ENCODE results near the gene PRR29.
"Not testable (repeated sequence)": the region's sequence is repeated elsewhere in the genome, so short reads cannot be mapped to it uniquely, and the experiment has no call there.

PRR29 gene

DNA sequence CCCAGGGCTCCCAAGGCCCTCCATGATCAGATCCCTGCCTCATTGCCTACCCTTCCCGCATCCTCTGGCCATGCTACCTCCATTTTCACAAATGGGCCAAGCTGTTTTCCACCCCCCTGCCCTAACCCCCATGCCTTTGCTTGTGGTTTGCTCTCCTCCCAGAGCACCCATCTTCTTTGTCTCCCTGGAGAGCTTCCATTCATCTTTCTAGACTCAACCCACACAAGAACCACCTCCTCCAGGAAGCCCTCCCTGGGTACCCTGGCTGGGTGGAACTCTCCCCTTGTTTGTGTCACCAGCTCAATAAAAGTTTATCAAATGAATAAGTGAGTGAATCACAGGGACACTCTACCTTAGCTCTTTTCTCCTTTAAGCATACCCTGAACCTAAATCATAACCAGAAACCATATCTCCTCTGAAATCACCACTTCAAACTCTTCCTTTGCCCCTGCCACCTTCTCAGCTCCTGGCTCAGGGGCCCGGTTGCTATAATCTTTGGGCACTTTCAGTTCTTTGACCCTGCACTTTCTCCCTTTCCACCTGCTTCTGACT is 22.5 kb upstream of the PRR29 start:
- DNase-seq, result no peak

DNA sequence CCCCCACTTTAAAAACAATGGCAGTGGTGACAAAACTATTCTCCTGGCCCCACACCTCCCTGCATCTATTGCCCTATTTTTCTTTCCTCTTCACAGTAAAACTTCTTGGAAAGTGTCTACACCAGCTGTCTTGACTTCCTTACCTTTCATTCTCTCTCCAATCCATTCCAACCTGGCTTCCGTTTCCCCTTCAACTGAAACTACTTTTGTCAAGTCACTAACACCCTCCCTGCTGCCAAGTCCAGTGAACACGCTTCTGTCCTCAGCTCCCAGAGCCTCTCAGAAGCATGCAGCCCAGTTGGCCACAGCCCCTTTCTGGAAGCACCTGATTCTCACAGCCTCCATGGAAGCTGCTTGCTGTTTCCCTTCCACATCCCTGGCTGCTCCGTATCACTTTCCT is 21.4 kb upstream of the PRR29 start:
- DNase-seq, result no peak

DNA sequence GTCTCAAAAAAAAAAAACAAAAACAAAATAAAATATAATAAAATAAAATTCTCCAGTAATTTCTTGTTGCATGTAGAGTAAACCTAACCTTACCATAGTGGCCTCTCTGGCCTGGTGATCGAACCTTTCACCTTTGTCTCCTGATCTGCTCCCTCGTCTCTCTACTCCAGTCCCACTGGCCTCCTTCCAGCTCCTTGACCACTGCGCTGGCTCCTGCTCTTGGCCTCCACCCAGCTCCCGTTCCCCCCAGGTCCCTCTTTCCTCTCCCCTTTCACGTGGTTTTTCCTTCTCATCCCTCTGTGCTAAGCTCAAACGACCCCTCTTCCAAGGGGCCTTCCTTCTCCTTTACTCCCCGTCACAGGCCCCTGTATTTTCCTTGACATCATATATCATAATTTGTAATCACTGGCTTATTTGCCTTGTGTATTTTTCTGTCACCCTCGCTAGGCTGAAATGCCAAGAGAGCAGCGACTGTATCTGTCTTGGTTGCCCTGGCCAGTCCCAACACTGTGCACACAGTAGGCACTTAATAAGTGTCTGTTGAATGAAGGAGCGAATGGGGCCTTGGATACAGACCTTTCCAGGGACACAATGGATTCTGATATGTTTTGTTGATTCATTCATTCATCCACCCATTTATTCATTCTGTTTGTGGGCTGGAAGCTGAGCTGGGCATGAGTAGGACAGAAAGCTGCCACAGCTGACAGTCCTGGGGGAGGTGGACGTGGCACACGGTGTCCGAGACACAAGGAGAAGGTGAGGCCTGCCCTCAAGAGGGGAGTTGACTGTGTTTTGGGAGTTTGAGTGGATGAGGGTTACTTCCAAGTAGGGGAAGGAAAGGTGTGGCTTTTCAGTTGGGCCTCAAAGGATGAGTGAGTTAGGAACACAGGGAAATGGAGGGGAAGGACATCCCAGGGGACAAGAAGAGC is 19.6 kb upstream of the PRR29 start:
- DNase-seq, result no peak

DNA sequence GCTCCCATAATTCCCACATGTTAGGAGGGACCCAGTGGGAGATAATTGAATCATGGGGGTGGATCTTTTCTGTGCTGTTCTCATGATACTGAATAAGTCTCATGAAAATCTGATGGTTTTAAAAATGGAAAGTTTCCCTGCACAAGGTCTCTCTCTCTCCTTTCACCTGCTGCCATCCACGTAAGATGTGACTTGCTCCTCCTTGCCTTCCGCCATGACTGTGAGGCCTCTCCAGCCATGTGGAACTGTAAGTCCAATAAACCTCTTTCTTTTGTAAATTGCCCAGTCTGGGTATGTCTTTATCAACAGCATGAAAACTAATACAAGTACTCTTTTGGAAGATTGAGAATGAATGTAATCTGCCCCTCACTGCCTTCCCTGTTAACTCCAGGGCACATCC is 15.5 kb upstream of the PRR29 start:
- not testable (repeated sequence) for DNase-seq

DNA sequence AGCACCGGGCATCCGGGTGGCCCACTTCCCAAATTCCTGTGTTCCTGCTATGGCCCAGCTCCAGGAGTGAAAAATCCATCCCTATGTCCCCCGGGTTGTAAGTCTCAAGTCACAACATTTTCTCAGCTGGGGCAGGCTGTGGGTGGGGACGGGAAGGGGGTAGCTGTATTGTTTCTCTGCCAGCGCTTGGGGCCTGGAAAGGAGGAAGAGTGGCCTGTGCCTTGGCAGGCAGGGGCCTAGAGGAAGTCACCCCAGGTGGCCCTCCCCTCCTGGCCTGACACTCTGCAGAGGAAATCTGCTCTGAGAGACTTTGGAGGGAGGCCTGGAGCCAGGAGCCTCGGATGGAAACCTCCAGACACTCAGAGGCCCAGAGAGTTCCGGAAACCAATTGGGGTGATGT is 14.8 kb upstream of the PRR29 start:
- DNase-seq, result peak; percentile 71

DNA sequence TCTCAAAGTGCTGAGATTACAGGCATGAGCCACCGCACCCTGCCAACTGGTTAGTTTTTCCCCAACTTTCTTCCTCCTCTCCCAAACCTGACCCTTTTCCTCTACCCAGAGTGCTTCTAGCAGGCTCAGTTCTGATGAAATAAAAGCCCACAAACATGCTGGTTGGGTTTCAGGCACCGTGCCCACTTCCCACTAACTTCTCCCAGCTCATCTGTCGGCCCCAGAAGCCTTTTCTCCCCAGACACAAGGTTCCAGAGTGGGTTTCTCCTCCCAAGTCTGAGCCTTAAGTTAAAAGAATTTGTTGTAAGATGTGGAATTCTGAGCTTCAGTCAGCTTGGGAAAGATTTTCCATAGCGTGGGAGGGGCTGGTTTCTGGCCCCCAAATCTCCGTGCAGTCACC is 13.9 kb upstream of the PRR29 start:
- no peak for DNase-seq

DNA sequence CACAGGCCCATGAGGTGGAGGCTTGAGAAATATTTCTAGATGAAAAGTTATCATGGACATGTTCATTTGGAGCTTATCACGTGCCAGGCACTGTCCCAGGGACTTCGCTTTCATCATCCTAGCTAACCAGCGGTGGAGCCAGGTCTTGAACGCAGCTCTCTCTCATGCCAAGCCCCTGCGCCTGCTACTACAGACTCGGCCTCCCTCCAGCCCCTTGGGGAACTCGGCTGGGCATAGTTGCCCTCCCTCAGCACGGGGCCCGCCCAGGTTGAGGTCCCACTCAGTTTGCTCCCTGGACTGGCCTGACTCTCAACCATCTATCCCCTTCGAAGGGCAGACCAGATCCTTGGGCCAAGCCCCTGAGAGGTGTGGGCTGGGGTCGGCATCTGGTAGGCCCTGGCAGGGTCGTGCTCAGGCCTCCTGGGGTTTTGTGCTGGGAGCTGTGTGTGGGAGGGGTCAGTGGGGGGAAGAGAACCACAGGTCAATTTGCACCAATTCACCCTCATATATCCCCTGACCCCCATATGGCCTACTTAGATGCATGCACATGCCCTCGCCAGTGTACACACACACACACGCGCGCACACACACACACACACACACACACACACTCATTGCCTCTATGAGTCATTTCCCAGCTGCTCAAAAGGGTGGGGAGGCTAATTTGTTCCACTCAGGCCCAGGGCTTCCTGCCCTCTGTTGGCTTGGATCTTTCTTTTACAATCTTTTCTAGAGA is 13.3 kb upstream of the PRR29 start:
- peak; percentile 83 for DNase-seq

DNA sequence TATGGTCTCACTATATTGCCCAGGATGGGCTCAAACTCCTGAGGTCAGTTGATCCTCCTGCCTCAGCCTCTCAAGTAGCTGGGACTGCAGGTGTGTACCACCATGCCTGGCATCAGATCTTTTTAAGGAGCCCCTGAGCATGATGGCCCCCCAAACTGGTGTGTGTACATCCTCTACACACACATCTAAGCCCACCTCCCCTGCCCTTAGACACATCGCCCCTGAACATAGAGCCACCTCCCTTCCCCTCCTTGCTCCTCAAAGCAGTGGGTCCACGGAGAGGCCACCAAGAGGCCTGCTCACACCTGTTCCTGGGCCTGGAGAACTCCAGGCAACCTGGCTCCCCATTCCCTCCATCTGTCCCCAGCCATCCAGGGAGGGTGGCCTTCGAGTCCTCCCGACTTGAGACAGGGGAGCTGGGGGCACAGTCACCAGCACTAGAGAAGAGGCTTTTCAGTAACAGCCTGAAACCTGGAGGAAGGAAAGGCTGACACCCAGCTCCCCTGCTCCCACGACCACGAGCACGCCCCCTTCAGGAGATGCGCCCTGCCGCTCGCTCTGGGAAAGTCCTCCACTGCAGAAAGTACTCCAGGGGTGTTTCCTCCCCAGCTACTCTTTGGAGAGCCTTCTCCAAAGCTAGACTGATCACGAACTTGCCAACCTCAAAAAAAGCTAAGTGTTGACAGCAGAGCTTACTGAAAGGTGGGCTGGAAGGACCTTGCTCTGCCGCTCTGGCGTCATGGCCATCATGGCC is 12.6 kb upstream of the PRR29 start:
- DNase-seq, result no peak

DNA sequence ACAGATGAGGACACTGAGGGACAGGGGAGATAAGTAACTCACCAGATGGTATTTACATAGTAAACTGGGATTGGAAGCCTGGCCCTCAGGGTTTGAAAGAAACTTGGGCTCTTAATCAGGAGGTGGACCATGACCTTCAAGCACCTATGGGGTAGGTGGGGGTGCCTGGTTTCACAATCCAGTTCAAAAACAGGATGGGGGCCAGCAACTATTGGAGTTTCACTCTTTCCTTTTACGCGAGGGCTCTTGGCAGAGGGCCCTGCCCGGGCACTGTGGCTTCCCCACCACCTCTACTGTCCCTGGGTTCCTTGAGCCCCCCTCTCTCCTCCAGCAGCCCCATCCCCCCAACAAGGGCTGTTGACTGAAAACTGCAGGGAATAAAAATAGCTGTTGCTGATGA is 11.3 kb upstream of the PRR29 start:
- no peak for DNase-seq

DNA sequence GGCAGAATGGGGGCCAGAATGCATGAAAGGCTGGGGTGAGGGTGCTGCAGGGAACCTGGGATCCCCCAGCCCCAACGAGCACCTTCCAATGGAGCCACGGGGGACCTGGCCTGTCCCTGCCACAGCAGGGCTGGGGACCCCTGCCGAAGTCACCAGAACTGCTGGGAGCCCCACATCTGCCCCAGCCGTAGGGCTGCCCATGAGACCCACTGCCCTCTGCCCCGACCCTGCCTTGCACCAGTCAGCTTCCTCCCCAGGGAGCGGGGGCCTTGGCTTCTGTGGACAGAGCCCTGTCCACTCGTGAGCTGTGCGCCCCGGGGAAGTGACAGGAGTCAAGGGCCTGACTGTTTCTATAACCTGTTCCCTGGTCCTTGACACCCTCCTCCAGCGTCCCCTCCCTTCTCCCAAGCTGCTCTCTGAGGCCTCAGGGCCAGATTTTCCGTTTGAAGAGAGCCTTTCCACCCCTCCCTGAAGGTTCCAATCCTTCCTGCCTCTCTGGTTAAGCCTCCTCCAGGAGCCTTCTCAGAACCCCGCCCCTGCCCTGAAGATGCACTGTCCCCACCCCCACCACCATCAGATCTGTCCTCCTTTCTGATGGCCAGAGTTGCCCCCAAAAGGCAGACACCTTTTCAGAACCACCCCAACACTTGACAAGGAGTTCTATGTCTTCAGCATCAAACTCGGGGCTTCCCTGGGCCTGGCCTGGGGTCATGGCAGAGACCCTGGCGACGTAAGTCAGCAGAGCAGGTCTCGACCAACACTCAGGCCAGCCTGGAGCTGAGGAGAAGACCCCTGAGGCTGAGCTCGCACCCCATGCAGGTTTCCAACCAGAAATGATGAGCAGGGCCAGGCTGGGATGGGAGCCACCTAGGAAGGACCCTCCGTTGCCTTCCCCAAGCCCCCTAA is 10.7 kb upstream of the PRR29 start:
- DNase-seq, result peak; percentile 14

DNA sequence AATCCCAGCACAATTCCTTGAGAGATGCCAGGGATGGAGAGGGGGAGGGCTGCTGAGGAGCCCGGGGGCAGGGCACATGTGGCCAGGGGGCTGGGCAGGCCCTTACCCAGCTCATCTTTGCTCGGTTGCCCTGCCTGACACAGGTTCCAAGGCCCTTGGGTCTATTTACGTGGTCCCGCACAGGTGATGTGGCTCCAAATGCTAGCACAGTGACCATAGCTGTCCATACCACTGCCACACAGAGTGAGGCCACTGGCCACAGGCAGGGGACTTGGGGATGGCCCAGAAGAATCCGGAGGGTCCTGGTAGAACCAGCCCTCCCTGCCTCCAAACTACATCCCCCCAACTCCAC is 10.0 kb upstream of the PRR29 start:
- DNase-seq, result no peak

DNA sequence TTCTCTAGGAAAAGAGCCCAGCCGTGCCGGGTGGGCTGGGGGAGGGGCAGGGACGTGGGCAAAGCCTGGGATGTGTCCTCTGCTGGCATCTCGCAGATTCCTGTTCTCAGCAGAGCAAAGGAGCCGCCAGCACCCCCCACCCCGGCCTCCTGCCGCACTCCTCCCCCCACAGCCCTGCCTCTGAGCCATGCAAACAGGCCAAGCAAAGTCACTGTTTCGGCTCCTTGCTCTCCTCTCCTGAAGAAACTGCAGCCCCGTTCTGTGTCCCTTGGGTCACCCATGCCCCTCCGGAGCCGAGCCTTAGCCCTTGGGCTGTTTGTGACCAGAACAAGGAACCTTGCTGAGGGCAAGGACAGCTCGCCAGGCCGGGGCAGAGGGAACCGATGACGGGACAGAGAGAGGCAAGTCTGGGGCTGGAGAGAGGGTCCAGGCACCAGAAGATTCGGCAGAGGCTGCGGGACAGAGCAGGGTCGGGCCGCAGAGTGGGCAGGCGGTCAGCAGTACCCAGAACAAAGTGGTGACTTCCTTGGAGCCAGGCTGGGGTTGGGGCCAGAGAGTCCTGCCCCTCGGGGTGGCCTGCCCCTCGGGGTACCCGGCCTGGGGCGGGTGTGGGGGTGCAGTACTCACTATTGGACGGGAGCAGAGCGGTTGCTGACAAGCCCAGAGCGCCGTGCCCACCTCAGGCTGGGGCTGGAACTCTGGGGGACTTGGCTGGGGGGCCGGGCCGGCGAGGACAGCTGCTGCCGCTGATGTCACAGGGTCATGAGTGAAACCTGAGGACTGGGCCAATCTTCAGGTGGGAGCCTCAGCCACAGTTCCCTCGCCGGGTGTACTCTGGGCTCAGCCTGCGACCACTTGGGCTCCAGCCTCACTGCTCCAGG is 9.2 kb upstream of the PRR29 start:
- DNase-seq, result peak; percentile 82

DNA sequence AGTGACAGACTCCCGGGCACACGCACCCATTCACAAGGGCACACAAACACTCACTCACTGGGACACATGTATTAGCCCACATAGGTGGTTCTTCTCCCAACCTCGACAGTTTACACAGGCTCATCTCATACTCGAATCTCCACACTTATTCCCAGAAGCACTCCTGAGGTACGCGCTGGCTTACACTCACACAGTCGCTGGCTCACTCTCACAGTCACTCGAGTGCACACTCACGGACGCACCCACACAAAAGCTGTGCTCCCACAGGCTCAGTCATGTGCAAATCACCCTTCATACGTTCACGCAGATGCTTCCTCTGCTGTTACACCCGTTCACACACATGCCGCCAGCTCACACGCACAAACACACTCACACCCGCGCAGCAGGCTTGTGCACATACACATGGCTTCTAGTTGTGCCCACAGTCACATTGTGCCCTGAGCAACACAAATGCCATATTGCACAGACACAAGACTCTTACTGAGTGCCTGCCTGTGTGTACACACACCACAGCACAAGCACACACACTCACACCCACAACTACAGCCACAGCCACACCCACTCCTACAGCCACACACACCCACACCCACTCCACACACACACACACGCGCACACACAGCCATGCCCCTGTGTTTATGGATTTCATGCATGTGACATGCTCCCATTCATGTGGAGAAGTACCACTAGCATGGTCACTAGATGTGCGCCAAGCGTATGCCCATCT is 8.4 kb upstream of the PRR29 start:
- no peak for DNase-seq

DNA sequence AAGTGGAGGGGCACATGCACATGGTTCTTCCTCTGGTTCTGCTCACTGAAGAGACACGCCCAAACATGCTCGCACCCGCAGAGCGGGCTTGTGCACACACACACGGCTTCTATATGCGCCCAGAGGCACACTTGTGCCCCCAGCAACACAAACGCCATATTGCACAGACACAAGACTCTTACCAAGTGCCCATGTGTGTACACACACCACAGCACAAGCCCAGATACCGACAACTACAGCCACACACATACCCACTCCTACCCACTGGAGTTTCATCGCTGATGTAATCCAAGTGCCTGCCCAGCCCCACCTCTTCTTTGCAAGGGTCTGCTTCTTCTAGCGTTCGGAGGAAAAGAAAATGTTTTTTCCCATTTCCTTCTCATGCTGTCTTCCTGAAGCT is 6.5 kb upstream of the PRR29 start:
- no peak for DNase-seq

DNA sequence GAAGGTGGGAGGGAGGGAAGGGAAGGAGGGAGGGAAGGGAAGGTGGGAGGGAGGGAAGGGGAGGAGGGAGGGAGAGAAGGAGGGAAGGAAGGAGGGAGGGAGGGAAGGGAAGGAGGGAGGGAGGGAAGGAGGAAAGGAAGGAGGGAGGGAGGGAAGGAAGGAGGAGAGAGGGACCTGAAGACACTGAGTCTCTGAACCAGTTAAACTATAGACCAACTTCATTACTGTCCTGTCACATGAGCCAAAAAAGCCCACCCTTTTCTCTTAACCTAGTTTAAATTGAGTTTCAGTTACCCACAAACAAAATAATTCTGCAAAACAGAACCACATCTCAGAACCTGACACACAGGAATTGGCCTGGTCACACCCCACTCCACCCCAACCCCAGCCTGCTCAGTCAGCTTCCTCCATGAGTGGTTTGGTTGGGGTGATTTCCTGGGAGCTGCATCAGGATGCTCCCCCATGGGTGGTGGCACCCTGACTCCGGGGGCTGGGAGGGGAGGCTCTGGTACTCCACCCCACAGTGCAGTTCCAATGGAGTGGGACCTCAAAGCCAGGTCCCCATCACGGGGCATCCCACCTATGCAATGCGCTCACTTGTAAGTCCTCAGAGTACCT is 4.7 kb upstream of the PRR29 start:
- DNase-seq, result no peak

DNA sequence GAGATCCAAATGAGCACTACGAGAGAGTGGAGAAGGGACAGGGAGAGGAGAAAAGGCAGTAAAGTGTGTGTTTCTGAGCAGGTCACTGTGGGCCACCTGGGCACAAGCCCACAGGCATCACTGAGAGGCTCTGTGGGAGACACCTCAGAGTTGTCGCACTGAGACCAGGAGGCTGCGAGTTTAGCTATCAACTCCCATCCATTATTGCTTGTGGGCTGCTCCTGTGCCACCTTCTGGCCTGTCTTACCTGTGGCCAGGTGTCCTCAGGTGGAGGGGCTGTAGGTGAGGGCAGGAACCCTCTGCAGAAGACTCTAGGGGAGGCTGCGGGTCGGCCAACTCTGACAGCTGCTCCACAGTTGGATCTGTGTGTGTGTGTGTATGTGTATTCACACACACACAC is 2.5 kb upstream of the PRR29 start:
- DNase-seq, result no peak

DNA sequence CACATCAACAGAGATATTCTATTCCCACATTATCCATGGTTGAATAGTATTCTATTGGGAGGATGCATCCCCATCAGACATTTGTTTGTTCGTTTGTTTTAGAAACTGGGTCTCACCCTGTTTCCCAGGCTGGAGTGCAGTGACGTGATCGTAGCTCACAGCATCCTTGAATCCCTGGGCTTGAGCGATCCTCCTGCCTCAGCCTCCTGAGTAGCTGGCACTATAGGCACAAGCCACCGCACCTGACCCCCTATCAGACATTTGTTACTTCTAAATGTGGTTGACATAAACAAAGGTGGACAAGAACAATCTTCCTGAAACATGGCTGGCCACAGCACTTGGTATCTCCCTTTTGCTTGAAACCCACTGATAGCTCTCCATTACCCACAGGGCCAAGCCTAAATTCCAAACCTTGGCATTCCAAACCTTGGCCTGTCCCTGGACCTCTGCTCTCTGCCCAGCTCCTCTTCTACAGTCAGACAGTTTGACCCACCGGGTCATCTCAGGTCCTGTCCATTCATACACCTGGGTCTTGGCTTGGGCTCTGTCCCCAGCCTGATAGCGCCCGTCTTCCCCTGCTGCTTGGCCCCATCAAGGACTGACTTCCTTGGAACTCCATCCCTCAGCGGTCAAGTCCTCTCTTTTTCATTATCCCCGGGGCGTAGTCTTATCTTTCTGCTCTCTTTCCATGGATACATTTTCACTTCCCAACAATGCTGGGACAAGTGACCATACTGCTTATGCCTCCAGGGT is 1.5 kb upstream of the PRR29 start:
- no peak for DNase-seq

DNA sequence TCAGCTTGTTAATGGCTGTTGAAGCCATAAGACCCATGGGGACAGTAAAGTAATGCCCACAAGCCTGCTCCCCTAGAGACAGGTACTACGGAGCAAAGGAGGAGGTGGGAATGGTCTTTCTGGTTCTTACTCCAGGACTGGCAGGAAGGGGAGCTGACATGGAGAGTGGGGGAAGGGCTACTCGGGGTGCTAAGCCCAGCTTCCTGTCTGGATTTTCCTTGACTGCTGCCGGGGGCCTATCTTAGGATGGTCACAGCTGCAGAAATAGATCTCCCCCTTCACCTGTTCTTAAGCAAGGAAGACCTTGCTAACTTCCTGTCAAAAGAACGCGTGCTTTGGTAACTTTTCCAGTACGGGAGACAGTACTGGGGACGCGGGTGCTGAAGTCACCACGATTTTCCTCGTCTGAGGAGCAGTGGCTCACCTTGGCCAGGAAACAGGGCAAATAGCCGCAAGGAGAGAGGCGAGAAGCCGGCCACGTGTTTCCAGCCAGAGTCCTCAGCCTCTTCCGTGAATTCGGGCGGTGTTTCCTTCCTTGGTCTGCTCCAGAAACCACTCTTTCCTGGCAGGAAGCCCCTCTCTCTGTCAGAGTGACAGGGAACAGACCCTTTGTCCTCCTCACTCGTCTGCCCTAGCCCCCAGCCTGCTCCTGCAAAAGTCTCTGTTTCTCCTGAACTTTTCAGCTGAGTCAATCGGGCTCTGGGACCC is 656 bp upstream of the PRR29 start:
- DNase-seq, result peak; percentile 77

Data from right hindlimb (tissue), 1 donor.